ENCODE results near the gene SGSM2.

Gene SGSM2

DNA sequence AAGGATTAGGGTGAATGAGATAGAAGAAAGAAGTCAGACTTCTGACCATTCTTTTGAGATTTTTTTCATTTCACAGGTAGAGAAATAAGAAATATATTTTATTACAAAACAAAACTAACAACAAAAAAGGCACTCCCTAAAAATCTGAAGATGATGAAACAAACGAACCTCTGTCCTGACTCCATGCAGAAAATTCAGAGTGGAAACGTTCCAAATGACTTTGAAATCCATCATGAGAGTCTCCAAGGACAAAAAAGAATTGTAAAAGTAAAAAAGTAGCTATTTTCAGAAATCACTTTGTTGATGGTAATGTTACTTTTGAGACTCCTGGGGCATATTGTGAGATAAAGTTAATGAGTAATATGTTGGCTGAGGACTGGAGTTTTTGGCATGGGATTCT, 89.9 kb downstream of the SGSM2 start:
- DNase-seq, result no peak

- no peak for DNase-seq
Observed at GRCh38 chr17:2427910-2428309, 90.6 kb downstream of the SGSM2 start.
